A673 (cell line): ENCODE results near the gene METTL22.

Experiments
- EZH2 ChIP-seq: fragments of 200-600 bp; sonication (generic); IDR thresholded peaks from 2 replicates; pipeline ENCODE4 v1.6.1; 2017; ENCODE audit warnings: borderline replicate concordance, low read depth, mild to moderate bottlenecking, mixed read lengths, antibody characterized with exemption, low read length; ENCODE audit not compliant: poor library complexity, severe bottlenecking
- TF ChIP-seq, protein P1 (sequence below): fragments of 300-800, 200-600 bp; sonication (generic); conservative IDR thresholded peaks from 2 replicates; pipeline ENCODE4 v1.5.1; 2017; ENCODE audit warnings: low read depth, mild to moderate bottlenecking, antibody characterized with exemption, low read length, moderate library complexity, mixed read lengths

GRCh38 chr16:8647721-8648318 lies 26.3 kb downstream of the METTL22 start:
- TF ChIP-seq, protein P1, sequence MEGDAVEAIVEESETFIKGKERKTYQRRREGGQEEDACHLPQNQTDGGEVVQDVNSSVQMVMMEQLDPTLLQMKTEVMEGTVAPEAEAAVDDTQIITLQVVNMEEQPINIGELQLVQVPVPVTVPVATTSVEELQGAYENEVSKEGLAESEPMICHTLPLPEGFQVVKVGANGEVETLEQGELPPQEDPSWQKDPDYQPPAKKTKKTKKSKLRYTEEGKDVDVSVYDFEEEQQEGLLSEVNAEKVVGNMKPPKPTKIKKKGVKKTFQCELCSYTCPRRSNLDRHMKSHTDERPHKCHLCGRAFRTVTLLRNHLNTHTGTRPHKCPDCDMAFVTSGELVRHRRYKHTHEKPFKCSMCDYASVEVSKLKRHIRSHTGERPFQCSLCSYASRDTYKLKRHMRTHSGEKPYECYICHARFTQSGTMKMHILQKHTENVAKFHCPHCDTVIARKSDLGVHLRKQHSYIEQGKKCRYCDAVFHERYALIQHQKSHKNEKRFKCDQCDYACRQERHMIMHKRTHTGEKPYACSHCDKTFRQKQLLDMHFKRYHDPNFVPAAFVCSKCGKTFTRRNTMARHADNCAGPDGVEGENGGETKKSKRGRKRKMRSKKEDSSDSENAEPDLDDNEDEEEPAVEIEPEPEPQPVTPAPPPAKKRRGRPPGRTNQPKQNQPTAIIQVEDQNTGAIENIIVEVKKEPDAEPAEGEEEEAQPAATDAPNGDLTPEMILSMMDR, result no peak
- TF ChIP-seq EZH2, result no peak
